Measurements from ENCODE around the gene JMJD6. TPM values are rescaled to one million over a fixed set of nuclear protein-coding genes. Genes with fewer than 3 reads are reported as not detected.
A peak's percentile ranks its signal among the peaks of the same experiment; 100 is the strongest.

Gene JMJD6
- total and polyA plus RNA-seq, 9 of the 15 experiments (the other 6 are each of a cell fraction or from before 2014, with no cell fraction given) = 2.5 to 52.3 (median 36.3) TPM

GRCh38 chr17:76737082-76737675 is 10.8 kb upstream of the JMJD6 start, which contains the start of gene SRSF2 (continued):
- no peak for TF ChIP-seq JUND (IDR thresholded peaks at IDR 0.05; ENCODE audit: borderline replicate concordance, low read depth, low read length)
- no peak; the same call in 2 of the 3 replicates for TF ChIP-seq JUND (tag; IDR thresholded peaks at IDR 0.05; ENCODE audit: borderline replicate concordance, low read depth, low read length)
- TF ChIP-seq GATAD2A (IDR thresholded peaks at IDR 0.05) = no peak
- peak; percentile 92 for TF ChIP-seq ELF1 (tag; IDR thresholded peaks at IDR 0.05)
- no peak for TF ChIP-seq ERF (CRISPR knock-in tag; IDR thresholded peaks at IDR 0.05)
- TF ChIP-seq HNRNPLL (IDR thresholded peaks at IDR 0.05; ENCODE audit: low read depth, low read length, poor library complexity, severe bottlenecking) = peak; percentile 96
- peak; percentile 47; the same call in 1 of the 2 replicates for TF ChIP-seq ILF3 (IDR thresholded peaks at IDR 0.05; ENCODE audit: borderline replicate concordance)
- peak; percentile 92 for TF ChIP-seq LCOR (CRISPR knock-in tag; IDR thresholded peaks at IDR 0.05)
- no peak for TF ChIP-seq HMBOX1 (IDR thresholded peaks at IDR 0.05)
- peak; percentile 99 for TF ChIP-seq ZNF263 (CRISPR knock-in tag; IDR thresholded peaks at IDR 0.05; ENCODE audit: borderline replicate concordance)
- no peak for TF ChIP-seq FOXJ3 (CRISPR knock-in tag; IDR thresholded peaks at IDR 0.05)
- TF ChIP-seq NR3C1 (CRISPR knock-in tag; IDR thresholded peaks at IDR 0.05) = peak; percentile 80
- TF ChIP-seq ZNF224 (CRISPR knock-in tag; IDR thresholded peaks at IDR 0.05) = peak; percentile 88
- peak; percentile 94 for TF ChIP-seq ETS1 (conservative IDR thresholded peaks at IDR 0.05; ENCODE audit: control insufficient read depth, low read depth, low read length)
- no peak for TF ChIP-seq MCM2 (IDR thresholded peaks at IDR 0.05; ENCODE audit: low read depth)
- no peak for TF ChIP-seq ZNF407 (IDR thresholded peaks at IDR 0.05; ENCODE audit: low read depth)
- peak; percentile 96 for TF ChIP-seq POLR2AphosphoS2 (IDR thresholded peaks at IDR 0.05; ENCODE audit: low read length)
- no peak for TF ChIP-seq SIX5 (IDR thresholded peaks at IDR 0.05; ENCODE audit: borderline replicate concordance in 1 of 2, insufficient read depth in 1 of 2, low read depth in 1 of 2, low read length in 2 of 2)
- peak; percentile 71 for TF ChIP-seq RNF2 (IDR thresholded peaks at IDR 0.05)
- no peak for TF ChIP-seq HLTF (IDR thresholded peaks at IDR 0.05)
